Measurements from ENCODE around the gene CAPN9.
"Not testable (repeated sequence)": the region's sequence is repeated elsewhere in the genome, so short reads cannot be mapped to it uniquely, and the experiment has no call there.

CAPN9 gene

GRCh38 chr1:230746617-230747016, 571 bp upstream of the CAPN9 start:
- DNase-seq (ENCODE audit: low spot score): no peak

GRCh38 chr1:230747890-230748800, 957 bp downstream of the CAPN9 start:
- no peak for DNase-seq (ENCODE audit: low spot score)

GRCh38 chr1:230749150-230749549, 2.0 kb downstream of the CAPN9 start:
- no peak for DNase-seq (ENCODE audit: low spot score)

- DNase-seq (ENCODE audit: low spot score): no peak
These were observed 2.4 kb downstream of the CAPN9 start for GRCh38 chr1:230749635-230750034.

- no peak for DNase-seq (ENCODE audit: low spot score)
These were observed 3.4 kb downstream of the CAPN9 start for GRCh38 chr1:230750576-230750975.

GRCh38 chr1:230750986-230751625, 3.9 kb downstream of the CAPN9 start:
- no peak for DNase-seq (ENCODE audit: low spot score)

- no peak for DNase-seq (ENCODE audit: low spot score)
These were observed 5.2 kb downstream of the CAPN9 start for GRCh38 chr1:230752407-230752806.

GRCh38 chr1:230753191-230753585, 6.0 kb downstream of the CAPN9 start:
- no peak for DNase-seq (ENCODE audit: low spot score)

GRCh38 chr1:230753586-230754251, 6.5 kb downstream of the CAPN9 start:
- DNase-seq (ENCODE audit: low spot score): no peak

GRCh38 chr1:230754796-230755195, 7.6 kb downstream of the CAPN9 start:
- peak; percentile 60 for DNase-seq (ENCODE audit: low spot score)

GRCh38 chr1:230757856-230758708, 10.9 kb downstream of the CAPN9 start:
- no peak for DNase-seq (ENCODE audit: low spot score)

- DNase-seq (ENCODE audit: low spot score): peak; percentile 45
These were observed 11.7 kb downstream of the CAPN9 start for GRCh38 chr1:230758709-230759368.

- no peak for DNase-seq (ENCODE audit: low spot score)
These were observed 12.3 kb downstream of the CAPN9 start for GRCh38 chr1:230759369-230760065.

GRCh38 chr1:230760360-230760827, 13.2 kb downstream of the CAPN9 start:
- no peak for DNase-seq (ENCODE audit: low spot score)

GRCh38 chr1:230761443-230762167, 14.4 kb downstream of the CAPN9 start:
- no peak for DNase-seq (ENCODE audit: low spot score)

- DNase-seq (ENCODE audit: low spot score): no peak
These were observed 16.9 kb downstream of the CAPN9 start for GRCh38 chr1:230763927-230764591.

- no peak for DNase-seq (ENCODE audit: low spot score)
These were observed 19.1 kb downstream of the CAPN9 start for GRCh38 chr1:230766318-230766717.

- DNase-seq (ENCODE audit: low spot score): not testable (repeated sequence)
These were observed 20.8 kb downstream of the CAPN9 start for GRCh38 chr1:230767859-230768612.
